Measurements from ENCODE around the gene ATG101. TPM values are rescaled to one million over a fixed set of nuclear protein-coding genes. Genes with fewer than 3 reads are reported as not detected.

The ATG101 gene
- total and polyA plus RNA-seq, 11 donors: 18.9 to 108 (median 24.1) TPM

DNA sequence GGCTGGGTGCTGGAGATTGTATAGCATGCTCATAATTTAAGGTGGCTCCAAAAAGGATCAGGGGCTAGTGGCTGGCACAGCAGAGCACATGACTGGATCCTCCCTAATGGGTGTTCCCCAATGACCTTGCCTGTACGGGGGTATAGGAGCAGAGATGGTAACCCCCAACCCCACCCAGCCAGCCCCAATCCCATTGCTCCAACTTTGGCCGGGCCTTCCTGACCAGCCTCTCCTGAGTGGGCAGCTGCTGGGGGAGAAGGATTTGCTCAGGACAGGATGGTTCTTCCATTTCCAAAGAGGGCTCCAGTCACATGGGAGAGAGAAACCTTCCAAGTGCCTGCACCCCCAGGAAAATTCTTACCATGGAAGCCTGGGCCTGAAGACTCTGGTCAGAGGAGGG lies 33.9 kb upstream of the ATG101 start:
- Histone ChIP-seq H3K27me3 (no peaks in the 10 kb centered on the region), H3K27ac (peak overlapping the region in 11 of 12 donors; percentile 68 to 98 (median 96)), H3K4me3 (peak overlapping the region in 1 of 12 donors; percentile 44), H3K9me3 (no peaks in the 10 kb centered on the region), H3K36me3 (no peaks in the 10 kb centered on the region), H3K4me1 (peaks cover 14 to 79% (median 51%) of the 10 kb centered on the region in 12 donors)
- ATAC-seq (no peak), DNase-seq (no peak)
- TF ChIP-seq POLR2A (IDR thresholded peaks at IDR 0.05): no peak
- WGBS, 4 donors: 49 to 82% (median 78%) methylated on average over 2 of the region's 2 CpGs
- intact Hi-C loops (cut with DNase I): no loop called here

- peak overlapping the region; percentile 68 to 98 (median 95) for H3K27ac ChIP-seq
- H3K36me3 ChIP-seq: no peaks in the 10 kb centered on the region
- WGBS, 4 donors: 0 to 13% (median 8%) methylated on average over 12 to 53 of the region's 53 CpGs
- TF ChIP-seq CTCF (IDR thresholded peaks at IDR 0.05) (no peak), POLR2A (IDR thresholded peaks at IDR 0.05) (peak; percentile 11 to 47)
- intact Hi-C loops (cut with DNase I): no loop called here
- peaks cover 14 to 86% (median 58%) of the 10 kb centered on the region in 12 donors for H3K4me1 ChIP-seq
- H3K9me3 ChIP-seq: no peaks in the 10 kb centered on the region
- DNase-seq (peak; percentile 92 to 95 (median 93)), ATAC-seq (peak; percentile 16 to 69 (median 60))
- H3K27me3 ChIP-seq: no peaks in the 10 kb centered on the region
- H3K4me3 ChIP-seq: peak overlapping the region in 9 of 12 donors; percentile 40 to 94 (median 57)
These were observed 33.1 kb upstream of the ATG101 start for GRCh38 chr12:52036587-52037171.

DNA sequence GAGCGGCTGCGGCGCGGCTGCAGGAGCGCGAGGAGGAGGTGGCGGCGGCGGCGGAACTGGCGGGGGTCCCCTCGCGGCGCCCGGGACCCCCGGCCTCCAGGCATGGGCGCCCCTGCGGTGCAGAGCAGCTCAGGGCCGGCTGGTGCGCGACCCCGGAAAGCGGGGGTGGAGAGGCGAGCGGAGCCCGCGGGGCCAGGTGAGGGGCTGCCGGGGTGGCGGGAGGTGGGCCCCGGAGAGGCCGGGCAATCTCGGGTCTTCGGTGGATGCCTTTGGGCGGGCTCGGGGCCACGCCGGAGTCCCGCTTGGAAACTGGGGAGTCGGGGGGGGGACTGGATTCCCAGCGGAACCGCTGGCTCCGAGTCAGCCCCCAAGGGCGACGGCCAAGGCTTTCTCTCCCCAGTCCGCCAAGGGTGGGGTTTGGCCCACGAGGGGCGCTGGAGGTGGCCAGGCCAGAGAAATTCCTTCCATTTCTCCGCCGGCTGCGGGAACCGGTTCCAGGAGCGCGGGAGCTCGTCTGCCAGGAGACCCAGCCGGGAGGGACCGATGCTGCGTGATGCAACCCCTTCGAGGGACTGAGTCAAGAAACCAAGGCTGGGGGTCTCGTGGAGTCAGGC lies 32.4 kb upstream of the ATG101 start:
- Histone ChIP-seq H3K27me3 (no peaks in the 10 kb centered on the region), H3K4me3 (peak overlapping the region; percentile 57 to 94 (median 72)), H3K9me3 (no peaks in the 10 kb centered on the region), H3K4me1 (peaks cover 12 to 87% (median 59%) of the 10 kb centered on the region in 12 donors), H3K36me3 (no peaks in the 10 kb centered on the region), H3K27ac (peak overlapping the region; percentile 74 to 98 (median 94))
- WGBS, 4 donors: 1 to 5% (median 2%) methylated on average over 16 to 59 of the region's 59 CpGs
- peak; percentile 68 to 78 (median 71) for DNase-seq
- no peak for ATAC-seq
- TF ChIP-seq CTCF (IDR thresholded peaks at IDR 0.05): peak in 1 of 12 donors; percentile 27
- TF ChIP-seq POLR2A (IDR thresholded peaks at IDR 0.05): no peak
- intact Hi-C loops (cut with DNase I): no loop called here

DNA sequence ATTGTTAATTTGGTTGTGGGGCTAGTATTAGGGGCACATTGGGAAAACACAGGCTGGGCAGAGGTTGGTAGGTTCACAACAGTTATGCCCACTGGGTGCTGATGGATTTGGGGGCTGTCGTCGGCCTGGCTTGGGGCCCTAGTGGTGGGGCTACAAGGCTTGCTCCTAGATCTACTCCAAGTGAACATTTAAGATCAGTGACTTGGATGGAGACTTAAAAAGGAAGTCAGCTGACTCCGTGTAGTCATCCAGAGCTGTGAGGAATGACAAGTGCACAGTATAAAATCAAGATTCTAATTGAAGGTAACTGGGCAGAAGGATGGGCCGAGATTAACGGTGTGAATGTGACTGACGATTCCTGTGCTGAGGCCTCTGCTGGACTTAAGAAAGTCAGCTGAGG lies 31.3 kb upstream of the ATG101 start:
- no peak for ATAC-seq
- H3K27me3 ChIP-seq: no peaks in the 10 kb centered on the region
- TF ChIP-seq POLR2A (IDR thresholded peaks at IDR 0.05) (peak in 1 of 2 donors; percentile 26), CTCF (IDR thresholded peaks at IDR 0.05) (no peak)
- intact Hi-C loops (cut with DNase I): no loop called here
- H3K36me3 ChIP-seq: no peaks in the 10 kb centered on the region
- 43 to 50% (median 47%) methylated on average over 6 of the region's 6 CpGs for WGBS, 4 donors
- H3K4me3 ChIP-seq: peak overlapping the region in 11 of 12 donors; percentile 57 to 94 (median 71)
- no peak for DNase-seq
- H3K27ac ChIP-seq: peak overlapping the region in 10 of 12 donors; percentile 32 to 98 (median 94)
- no peaks in the 10 kb centered on the region for H3K9me3 ChIP-seq
- peaks cover 20 to 90% (median 65%) of the 10 kb centered on the region in 12 donors for H3K4me1 ChIP-seq
